ENCODE results near the gene AOPEP. TPM values are rescaled to one million over a fixed set of nuclear protein-coding genes. Genes with fewer than 3 reads are reported as not detected.

Gene AOPEP
- polyA plus RNA-seq, 3 donors, result 22.9 to 42.5 (median 31.5) TPM

DNA sequence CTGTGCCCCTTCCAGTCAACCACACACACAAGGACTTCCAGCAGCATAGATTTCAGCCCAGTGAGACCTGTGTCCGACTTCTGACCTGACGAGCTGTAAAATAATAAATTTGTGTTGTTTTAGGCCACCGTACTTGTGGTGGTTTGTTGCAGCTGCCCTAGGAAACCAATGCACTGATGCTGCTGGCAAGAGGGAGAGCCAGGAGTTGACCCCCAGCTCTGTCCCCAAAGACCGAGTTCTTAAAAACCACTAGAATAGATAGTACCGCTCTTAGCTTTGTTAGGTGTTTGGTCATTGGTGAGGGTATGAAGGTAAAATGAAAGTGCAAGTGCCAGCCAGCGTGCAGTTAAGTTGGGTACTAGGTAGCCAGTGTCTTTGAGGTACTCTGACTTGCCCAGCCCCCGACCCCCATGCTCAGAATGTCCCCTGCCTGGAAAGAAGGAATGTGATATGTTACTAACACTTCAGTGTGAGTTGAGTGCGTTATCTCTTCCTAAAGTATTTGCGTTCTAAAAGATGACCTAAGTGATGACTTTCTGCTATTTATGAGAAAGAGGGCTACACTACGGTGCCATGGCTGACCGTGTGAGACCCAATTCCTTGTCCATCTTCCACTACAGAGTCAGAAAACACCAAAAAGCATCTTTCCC is 185.6 kb downstream of the AOPEP start:
- WGBS, 3 donors, result 95% methylated on average over 11 of the region's 11 CpGs
- H3K27ac ChIP-seq (ENCODE audit: low read depth, low read length), result no peak overlapping the region

DNA sequence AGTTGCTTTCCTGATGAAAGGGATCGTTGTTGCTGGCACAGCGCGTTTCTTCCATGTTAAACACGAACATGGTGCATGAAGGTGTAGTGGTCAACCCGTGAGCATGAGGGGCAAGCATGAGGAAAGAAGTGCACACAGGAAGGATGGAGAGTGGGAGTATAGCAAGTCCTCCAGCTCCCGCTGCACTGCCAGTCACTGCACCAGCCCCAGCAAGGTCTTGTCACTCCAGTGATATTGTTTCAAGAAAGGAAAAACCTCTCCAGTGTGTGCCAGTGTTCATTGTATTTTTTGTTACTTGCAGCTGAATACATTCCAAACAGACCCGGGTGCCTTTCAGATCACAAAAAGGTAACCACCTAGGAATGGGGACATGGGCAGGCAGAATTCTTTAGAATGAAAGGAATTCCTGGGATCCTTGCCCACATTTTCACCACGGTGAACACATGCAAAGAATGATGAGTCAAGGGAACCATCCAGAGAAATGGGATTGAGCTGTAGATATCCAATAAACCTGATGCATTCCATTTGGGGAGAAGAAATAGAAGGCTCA is 186.3 kb downstream of the AOPEP start:
- 83 to 89% (median 84%) methylated on average over 8 of the region's 8 CpGs for WGBS, 3 donors

DNA sequence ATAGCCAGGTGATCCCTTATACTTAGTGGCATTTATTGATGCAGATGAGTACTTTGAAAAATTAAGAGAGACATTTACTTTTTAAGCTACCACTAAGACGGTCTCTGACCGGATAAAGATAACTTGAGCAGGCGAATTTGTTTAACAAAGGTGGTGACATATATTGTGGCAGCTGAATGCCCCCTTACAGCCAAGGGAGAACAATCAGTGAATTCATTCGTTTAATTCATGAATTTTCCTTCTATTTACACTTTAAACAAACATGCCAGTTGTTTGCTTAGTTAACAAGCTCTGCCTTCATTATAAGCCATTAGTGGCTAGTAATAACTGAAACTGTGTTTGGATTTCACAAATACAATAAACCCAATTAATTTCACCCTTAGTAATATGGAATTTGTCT is 187.1 kb downstream of the AOPEP start:
- WGBS, 3 donors, result 50 to 97% (median 91%) methylated on average over 4 of the region's 4 CpGs
- H3K27ac ChIP-seq (ENCODE audit: low read depth, low read length), result no peak overlapping the region

More for the DNA sequence above, 186.3 kb downstream of the AOPEP start:
- no peak overlapping the region for H3K27ac ChIP-seq (ENCODE audit: low read depth, low read length)

DNA sequence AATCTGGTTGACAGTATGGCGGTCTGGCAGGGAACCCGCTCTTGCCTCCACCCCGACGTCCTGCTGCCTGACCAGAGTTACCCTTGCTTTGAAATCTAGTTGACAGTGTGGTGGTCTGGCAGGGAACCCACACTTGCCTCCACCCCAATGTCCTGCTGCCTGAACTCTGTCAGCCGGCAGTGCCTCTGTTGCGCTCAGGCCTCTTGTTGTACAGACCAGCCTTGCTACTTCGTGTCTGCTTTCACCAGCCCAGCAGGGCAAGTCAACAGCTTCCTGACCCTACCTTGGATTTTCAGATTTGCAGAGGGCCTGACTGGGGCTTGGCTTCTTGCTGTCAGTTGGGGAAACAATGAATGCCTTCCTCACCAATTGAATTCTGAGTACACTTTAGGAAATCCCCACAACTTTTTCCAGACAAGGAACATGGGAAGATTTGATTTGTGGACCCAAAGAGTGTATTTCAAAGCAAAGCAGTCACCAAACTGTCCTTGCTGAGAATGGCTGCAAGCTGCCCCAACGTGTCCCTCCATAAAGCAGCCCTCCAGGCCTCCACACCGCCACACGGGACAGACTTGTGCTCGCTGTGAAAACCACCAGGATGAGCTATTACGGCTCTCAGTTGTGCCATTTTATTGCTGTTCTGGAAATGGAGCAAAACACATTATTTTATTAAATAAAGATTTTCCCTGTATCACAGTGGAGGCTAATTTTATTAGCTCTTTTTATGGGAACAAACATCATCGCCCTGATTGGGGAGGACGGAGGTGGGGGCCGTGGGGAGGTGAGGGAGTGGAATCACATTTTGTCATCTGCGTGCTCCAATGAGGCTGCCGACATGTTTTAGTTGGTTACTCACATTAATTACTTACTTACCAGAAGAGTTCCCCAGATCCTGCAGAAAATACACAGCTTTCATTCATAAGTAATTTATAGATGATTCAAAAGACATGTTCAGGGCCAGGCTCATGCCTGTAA is 189.3 kb downstream of the AOPEP start:
- 95 to 97% (median 96%) methylated on average over 17 of the region's 17 CpGs for WGBS, 3 donors
- no peak overlapping the region for H3K27ac ChIP-seq (ENCODE audit: low read depth, low read length)

DNA sequence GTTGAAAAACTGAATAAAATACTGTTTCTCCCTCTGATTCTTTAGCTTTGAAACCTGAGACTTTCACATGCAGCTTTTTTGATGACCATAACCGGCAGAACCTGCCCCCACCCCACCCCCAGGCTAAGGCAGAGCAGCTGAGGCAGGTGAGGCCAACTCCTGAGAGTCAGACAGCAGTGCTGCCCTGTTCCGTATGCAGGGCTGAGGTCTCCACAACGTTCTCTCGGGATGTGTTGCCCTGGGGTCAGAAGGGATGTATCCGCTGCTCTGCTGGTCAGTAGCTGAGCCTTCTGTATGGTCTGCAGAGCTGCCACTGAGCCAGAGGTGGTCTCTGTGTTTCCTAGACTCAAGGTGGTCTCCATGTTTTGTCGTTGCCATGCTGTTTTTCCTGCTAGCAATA is 190.5 kb downstream of the AOPEP start:
- WGBS, 3 donors, result 74 to 93% (median 84%) methylated on average over 6 of the region's 6 CpGs
- no peak overlapping the region for H3K27ac ChIP-seq (ENCODE audit: low read depth, low read length)

DNA sequence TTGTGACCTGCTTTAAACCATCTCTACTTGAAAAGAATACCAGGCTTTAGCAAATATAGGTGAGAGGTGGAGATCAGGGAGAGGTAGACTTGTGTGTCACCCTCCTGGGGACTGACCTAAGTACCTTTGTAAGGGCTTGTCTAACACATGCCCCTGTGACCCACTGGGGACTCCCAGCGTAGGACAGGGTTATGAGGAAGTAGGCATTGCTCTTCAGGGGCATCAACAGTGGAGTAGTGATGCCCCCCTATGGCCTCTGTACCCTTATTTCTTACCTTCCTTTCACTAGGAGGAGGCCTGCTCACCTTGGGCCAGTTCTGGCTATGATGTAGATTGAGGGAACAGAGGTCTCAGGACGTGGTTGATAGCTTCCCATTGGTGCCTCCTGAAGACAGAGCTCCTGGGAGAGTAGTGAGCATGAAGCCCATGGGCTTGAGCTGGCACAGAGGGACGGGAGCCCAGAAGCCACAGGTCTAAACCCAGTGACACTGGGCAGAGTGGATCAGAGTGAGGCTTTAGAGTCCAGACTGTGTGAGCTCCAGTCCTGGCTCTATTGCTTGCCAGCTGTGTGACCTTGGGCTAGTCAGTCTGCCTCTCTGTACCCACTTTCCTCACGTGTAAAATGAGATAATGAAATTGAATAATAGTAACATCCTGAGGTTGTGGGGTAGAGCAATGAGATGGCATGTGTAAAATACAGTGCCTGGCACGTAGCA is 191.7 kb downstream of the AOPEP start:
- no peak overlapping the region for H3K27ac ChIP-seq (ENCODE audit: low read depth, low read length)
- WGBS, 3 donors, result 78 to 83% (median 80%) methylated on average over 5 of the region's 5 CpGs

DNA sequence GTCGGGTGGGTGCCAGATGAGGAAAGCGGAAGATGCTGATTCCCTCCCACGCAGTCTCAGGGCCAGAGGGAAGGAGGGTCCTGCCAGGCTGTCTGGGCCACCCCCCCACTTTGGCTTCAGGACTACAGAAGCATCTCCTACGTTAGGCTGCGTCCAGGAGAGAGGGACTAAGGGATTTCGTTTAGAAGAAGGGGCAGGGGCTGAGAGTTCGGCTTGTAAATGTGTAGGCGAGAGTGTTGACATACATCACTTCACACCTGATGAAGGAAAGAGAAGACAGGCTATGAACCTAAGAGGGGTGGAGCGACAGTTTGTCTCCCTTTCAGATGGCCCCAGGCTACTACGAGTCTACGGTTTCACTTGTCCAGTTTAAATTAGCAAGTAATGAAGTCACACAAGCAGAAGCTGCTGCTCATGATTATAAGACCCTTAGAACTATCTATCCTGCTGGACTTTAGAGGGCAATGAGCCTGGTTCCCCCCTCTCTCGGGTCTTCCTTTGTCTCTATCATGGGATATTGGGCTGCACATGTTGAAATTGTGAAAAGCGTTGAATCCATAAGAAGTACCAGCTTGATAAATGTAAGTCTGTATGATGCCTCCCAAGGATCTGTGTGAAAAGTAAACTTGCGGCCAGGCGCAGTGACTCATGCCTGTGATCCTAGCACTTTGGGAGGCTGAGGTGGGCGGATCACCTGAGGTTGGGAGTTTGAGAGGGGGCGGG is 193.0 kb downstream of the AOPEP start:
- H3K27ac ChIP-seq (ENCODE audit: low read depth, low read length), result no peak overlapping the region
- 84 to 89% (median 85%) methylated on average over 17 of the region's 17 CpGs for WGBS, 3 donors

DNA sequence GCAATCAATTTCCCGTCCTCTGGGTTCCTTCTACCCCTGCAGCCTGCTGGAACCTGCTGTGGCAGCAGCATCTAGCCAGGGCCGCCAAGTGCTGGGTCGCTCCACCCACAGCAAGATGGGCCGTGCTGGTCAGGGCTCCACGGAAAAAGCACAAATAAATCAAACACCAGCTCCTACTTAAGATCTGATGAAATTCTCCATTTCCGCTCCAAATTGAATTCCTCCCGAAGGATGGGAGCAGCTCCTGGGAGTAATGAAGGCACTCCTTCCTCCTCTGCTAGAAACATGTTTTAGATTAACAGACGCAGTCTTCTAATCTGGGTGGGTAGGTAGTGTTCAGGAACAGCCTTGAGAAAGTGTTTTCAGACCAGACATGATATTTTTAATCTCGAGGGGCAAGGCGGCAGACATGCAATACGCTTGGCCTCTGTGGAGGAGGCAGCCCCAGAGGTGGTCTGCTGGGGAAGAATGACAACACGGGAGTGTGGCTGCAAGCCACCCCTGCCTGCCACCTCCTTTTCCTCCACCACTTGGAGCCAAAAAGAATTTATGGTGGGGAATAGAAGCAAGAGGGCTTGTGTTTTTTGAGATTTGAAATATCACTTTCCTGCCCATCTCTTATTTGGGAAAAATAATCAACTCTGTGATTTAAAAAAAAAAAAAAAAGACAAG is 194.1 kb downstream of the AOPEP start:
- 55 to 79% (median 59%) methylated on average over 12 of the region's 12 CpGs for WGBS, 3 donors
- peak overlapping the region; percentile 25 for H3K27ac ChIP-seq (ENCODE audit: low read depth, low read length)

DNA sequence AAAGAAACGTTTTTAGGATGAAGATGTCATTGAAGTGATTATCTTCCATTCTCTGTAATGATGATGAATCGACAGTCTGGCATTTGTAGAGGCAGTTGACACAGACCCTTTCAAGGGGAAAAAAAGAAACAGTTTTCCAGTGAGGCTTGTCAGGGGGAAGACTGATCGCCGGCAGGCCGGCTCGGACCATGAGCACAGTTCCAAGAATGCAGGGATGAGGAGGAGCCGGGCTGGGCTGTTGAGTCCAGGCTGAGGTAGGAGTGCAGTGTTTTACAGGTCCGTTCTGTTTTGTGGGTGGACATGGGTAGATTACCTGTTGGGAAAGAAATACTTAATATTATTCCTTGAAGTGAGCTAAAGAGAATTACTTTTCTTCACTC is 194.6 kb downstream of the AOPEP start:
- WGBS, 3 donors, result 51 to 59% (median 59%) methylated on average over 8 of the region's 8 CpGs
- no peak overlapping the region for H3K27ac ChIP-seq (ENCODE audit: low read depth, low read length)

DNA sequence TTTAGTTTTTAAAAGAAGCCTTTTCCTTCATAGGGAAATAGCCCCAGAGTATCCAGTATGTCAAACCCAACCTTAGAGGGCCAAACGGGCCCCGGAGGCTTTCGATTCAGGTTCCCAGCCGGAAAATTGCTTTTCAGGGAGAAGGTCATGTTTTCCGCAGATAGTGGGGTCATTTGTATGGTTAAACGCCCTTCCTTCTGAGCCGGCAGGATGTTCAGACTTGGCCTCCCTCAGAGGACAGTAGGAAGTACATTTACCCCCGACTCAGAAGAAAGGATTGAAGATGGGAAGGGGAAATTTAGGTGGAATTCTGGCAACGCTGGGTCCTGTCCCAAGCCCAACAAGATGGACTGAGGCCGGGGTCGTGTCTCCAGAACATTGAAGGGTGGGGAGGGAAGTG is 195.2 kb downstream of the AOPEP start:
- H3K27ac ChIP-seq (ENCODE audit: low read depth, low read length), result peak overlapping the region; percentile 48
- WGBS, 3 donors, result 63 to 80% (median 63%) methylated on average over 11 of the region's 11 CpGs

DNA sequence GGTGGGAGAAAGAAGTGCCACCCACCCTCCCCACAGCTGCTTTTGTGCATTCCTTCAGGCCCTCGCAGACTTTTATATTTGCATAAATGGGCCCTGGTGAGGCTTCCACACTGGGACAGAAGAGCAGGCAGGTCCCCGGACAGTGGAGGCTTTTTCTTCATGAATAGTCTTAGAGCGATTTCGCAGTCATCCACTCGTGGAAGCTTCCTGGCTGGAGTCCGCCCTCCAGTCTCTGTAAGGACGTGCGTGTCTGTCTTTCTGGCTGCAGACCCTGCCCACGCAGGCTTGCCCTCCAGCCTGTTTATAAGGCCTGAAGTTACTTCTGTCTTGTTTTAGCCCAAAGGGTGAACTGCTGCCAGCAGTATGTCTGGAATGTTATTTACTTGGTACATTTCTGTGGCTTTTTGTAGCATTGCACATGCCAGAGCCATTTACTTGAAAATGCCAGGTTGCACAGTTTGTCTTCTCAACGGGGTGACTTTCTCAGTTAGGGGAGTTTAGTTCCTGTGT is 195.7 kb downstream of the AOPEP start:
- peak overlapping the region; percentile 48 for H3K27ac ChIP-seq (ENCODE audit: low read depth, low read length)
- WGBS, 3 donors, result 45 to 67% (median 47%) methylated on average over 10 of the region's 10 CpGs

DNA sequence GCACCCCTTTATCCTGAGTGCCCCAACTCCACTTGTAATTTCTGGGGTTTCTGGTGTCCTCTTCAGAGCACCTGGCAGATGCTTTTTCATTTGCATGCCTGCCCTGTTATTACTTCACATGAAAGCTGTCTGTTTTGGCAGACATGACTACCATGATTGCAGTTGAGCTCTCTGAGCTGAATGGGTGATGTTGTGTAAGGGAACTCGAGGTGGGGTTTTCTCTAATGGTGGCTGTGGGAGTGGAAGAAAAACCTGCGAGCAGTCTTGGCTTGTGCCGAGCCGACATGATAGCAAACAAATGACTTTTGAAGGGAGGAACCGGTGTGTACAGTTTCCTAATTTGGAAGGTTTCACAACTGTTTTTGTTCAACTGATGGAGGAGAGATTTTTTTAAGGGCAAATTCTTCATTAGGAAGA is 196.2 kb downstream of the AOPEP start:
- 29 to 68% (median 31%) methylated on average over 5 of the region's 5 CpGs for WGBS, 3 donors
- H3K27ac ChIP-seq (ENCODE audit: low read depth, low read length), result no peak overlapping the region

DNA sequence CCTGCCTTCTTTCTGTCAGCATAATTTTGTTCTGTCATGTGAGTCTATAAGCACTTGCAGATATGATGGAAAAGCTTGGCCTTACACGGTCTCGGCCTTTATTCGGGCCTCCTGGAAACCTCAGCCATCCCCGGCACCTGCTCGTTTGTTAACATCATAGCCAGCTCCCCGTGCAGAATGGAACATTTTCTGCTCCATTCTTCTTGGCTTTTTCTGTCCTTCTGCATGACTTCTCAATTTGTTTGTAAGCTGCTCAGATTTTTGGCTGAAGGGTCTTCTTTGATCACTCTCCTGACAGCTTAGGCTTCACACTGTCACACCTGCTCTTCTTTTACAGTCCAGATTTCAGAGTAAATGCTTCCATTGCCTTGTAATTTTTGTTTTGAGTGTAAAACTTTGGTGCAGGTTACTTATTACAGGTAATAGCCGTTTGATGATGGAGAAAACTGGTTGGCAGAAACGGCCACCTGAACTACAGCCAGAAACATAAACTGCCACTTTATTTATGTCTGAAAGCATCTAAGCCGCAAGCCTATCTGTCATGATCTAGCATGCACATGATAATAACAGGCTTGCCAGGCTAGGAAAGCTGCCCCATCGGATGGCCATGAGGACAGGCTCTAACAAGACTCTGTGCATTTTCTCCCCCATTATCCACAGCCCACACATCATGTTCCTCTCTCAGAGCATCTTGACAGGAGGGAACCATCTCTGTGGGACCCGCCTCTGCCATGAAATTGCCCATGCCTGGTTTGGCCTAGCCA is 197.0 kb downstream of the AOPEP start:
- WGBS, 3 donors, result 79 to 94% (median 87%) methylated on average over 11 of the region's 11 CpGs
- no peak overlapping the region for H3K27ac ChIP-seq (ENCODE audit: low read depth, low read length)

DNA sequence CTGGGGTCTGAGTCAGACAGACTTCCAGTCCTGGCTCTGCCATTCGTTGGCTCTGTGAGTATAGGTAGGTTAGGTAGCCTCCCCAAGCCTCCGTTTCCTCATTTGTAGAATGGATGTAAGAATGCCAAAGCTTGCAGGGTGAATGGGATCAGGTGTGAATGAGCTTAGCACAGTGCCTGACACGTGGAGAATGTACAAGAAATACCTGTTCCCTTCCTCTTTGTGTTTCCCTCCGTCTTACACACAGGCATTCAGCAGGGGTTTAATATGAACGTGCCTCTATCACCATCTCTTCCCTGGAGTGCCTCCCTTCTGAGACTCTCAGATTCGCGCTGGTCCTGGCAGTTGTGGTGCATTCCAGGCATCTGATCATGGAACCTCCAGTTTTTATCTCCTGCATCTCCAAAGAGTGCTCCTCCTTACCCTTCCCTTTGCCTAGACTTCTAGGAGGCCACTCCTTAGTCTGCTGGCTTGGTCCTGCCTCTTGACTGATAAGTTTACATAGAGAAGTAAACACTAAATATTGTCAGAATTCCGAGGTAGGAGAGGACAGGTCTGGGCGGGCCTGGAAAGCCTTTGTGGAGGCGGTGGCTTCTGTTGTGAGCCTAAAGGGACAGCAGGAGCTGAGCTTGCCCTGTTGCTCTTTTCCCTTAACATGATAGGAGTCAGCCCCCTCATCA is 199.4 kb downstream of the AOPEP start:
- no peak overlapping the region for H3K27ac ChIP-seq (ENCODE audit: low read depth, low read length)
- WGBS, 3 donors, result 85 to 93% (median 89%) methylated on average over 10 of the region's 10 CpGs

DNA sequence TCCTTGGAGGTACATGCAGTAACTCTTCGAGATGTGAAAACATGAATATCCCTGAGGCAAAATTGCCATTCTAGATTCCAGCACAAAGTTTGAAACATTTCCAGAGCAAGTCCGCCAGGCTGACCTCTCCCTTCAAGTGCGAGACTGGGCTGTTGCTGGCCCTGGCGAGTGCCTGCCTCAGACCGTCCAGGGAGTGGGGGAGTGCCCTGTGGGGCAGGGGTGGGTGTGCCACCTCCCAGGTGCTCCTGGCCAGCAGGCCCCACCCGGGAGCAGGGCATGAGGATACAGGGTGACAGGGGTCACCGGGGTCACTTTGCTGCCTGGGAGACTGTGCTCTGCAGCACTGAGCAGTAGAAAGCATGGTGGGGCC is 199.9 kb downstream of the AOPEP start:
- whole genome bisulfite sequencing, 3 donors, result 87 to 92% (median 87%) methylated on average over 7 of the region's 7 CpGs
- no peak overlapping the region for H3K27ac ChIP-seq (ENCODE audit: low read depth, low read length)

DNA sequence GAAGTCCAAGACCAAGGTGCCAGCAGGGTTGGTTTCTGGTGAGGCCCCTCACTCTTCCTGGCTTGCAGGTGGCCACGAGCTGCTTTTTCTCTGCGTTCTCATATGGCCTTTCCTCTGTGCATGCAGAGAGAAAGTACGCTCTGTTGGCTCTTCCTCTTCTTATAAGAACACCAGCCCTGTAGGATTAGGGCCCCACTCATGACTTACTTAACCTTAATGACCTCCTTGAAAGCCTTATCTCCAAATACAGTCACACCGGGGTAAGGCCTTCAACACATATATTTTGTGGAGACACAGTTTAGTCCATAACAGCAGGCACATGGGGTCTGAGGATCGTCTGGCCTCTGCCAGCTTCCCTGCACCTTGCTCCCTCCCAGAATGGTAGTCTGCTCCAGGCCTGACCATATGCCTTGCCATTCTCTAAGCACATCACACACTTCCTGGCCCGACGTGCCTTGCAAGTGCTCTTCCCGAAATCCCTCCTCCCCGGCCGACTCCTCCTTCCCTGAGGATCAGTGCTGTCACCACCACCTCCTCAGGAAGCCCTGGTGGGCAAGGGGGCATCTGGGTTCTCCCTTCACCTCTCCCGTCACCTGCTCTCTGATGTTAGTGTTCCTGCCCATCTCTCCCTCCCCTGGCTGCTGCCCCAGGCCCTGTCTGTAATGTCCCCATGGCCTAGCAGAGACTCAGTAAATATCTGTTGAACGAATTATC is 200.7 kb downstream of the AOPEP start:
- WGBS, 3 donors, result 93 to 96% (median 96%) methylated on average over 12 of the region's 12 CpGs
- H3K27ac ChIP-seq (ENCODE audit: low read depth, low read length), result no peak overlapping the region

Measured in adipose tissue (tissue), 3 donors.